HUDEP-2 (cell line): ENCODE results near the gene DYNLRB2.
A peak's percentile ranks its signal among the peaks of the same experiment; 100 is the strongest.

ENCODE experiments used
- DNase-seq, 76 experiments: peaks; one replicate each; lab custom pipeline; 2025; ENCODE audit not compliant: unreplicated experiment in 76 of 76; lab: John Stamatoyannopoulos, UW

Gene DYNLRB2

GRCh38 chr16:80547145-80547544 lies 6.4 kb downstream of the DYNLRB2 start:
- no peak for DNase-seq

DNA sequence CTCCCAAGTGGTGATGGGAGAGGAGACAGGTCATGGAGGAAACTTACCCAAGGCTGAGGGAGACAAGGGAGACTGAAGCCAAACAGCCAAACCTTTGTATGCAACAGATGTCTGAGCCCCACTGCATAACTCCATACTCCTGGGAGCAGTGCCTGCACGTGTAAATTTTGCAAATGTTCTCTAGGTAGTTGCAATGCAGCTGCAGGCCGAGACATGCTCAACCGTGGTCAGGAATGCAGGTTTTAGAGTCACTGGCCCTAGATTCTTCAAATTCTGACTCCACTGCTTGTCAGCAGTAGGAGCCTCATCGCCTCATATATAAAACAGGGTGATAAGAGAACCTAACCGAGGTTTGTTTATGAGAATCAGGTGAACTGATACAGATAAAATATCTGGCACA lies 11.5 kb downstream of the DYNLRB2 start:
- no peak for DNase-seq

DNA sequence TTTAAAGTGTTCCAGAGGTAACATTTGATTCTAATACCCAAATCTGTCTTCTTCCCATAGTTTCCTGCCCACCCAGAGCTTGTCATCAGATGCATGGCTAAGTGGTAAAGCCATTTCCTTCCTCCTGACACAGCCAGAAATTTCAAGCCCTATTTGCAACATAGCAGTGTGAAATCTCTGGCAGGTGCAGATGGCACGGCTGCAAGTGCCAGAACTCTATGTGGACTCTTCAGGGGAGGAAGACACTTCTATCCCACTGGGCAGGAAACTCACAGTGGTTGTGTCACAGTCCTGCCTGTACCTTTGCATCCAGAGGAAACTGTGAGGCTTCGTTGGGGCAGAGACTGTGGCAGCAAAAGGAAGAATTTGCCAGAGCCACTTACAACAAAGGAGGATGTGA lies 13.2 kb downstream of the DYNLRB2 start:
- DNase-seq, result no peak

- DNase-seq, result no peak
Observed at GRCh38 chr16:80556481-80556880, 15.7 kb downstream of the DYNLRB2 start.

DNA sequence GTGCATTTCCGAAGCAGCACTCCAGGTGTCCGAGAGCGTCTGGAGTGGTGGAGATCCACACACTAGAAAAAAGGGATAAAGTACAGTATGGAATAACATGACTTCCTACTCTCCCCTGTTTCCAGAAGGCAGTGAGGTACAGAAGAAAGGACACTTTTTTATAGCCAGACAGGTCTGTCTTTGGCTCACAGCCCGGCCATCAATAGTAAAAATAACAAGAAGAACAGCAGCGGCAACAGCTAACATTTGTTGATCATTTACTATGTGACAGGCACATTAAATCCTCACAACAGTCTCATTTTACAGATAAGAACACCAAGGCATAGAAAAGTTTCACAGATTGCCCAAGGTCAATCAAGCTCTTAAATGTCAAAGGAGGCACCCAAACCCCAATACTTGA lies 16.2 kb downstream of the DYNLRB2 start:
- DNase-seq, result no peak

DNA sequence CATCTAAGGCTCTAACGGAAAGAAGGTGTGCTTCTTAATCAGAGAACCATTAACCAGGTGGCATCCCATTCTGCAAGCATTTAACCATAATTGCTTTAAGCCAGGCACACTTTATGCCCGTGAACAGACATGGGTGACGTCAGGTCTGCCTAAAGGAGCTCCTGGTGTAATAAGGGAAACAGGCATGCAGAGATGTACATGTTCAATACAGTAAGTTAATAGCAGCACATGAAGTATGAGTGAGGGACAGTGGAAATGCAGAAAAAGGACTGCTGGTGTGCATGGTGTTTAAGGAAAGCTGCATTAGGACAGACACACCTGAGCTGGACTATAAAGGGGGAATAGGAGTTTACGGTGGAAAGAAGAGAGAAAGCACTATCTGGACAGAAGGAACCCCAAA lies 18.6 kb downstream of the DYNLRB2 start:
- no peak for DNase-seq

- no peak for DNase-seq
Observed at GRCh38 chr16:80563066-80563465, 22.3 kb downstream of the DYNLRB2 start.

GRCh38 chr16:80564394-80564793 lies 23.6 kb downstream of the DYNLRB2 start:
- DNase-seq, result no peak

GRCh38 chr16:80569440-80570105 lies 28.8 kb downstream of the DYNLRB2 start:
- DNase-seq, result peak in 5 of 76 experiments; percentile 1 to 5 (median 1)

DNA sequence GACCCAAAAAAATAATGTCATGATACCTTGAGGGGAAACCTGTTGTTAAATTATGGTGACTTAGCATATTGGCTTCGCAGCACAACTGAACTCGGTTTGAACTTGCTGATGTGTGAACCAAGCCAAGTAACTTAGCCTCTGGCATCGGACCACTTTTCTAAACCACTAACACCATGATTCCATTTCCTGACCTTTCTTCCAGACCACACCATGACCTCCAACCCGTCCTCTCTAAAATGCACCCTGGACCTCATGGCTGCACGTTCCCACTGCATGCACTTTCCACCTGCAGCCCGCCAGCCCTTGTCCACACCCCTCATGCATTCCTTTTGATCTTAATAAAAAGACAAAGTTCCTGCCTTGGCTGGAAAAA lies 29.3 kb downstream of the DYNLRB2 start:
- DNase-seq, result no peak

DNA sequence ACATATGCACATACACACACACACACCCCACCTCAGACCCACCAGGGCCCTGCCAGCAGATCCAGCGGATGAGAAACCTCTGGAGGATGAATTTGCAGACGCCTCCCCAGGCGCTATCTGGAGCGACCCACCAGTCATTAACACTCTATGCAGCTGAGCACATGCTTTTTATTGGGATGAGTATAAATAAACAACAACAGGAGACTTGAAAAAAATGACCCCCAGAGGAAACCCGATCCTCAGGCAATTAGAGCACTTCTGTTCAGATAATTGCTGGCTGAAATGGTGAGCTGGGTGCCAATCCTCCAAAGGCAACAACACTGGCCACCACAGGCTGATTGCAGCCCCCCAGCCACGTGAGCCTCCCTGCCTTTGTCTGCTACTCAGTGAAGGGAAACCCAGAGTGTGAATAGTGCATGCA lies 32.9 kb downstream of the DYNLRB2 start:
- no peak for DNase-seq

GRCh38 chr16:80576343-80576912 lies 35.6 kb downstream of the DYNLRB2 start:
- DNase-seq, result no peak

DNA sequence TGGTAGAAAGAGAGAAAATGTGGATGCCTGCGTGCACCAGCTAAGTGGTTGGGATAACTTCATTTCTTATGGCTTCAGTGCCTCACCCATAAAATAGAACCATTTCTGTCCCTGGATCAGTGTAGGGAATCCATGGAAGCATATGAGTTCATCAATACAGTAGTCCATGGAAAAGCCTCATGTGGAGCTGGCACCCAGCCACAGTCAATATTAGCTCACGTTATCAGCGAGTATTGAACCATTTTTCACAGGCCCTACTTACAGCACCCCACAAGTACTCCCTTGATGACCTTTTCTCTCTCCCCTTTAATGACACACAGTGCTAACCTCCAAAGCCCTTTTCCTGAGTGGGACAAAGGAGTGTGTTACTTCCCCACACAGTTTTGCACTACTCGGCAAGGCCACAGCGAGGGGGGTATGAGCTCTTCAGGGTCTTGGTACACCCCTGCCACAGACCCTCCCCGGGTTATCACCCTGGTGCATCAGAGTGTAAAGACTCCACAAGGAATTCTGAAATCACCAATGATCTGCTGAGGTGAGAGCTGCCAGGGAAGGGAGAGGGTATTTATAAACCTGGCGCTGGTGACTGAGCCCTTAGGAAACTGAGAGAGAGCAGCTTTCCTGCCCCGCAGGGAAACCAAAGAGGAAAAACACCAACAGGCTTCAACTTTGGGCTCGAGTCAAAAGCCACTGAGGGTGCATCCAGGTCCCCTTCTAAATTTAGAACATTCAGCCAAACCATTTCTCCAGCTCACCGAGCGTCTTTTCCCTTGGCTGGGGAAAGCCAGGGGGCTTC lies 36.9 kb downstream of the DYNLRB2 start:
- no peak for DNase-seq

DNA sequence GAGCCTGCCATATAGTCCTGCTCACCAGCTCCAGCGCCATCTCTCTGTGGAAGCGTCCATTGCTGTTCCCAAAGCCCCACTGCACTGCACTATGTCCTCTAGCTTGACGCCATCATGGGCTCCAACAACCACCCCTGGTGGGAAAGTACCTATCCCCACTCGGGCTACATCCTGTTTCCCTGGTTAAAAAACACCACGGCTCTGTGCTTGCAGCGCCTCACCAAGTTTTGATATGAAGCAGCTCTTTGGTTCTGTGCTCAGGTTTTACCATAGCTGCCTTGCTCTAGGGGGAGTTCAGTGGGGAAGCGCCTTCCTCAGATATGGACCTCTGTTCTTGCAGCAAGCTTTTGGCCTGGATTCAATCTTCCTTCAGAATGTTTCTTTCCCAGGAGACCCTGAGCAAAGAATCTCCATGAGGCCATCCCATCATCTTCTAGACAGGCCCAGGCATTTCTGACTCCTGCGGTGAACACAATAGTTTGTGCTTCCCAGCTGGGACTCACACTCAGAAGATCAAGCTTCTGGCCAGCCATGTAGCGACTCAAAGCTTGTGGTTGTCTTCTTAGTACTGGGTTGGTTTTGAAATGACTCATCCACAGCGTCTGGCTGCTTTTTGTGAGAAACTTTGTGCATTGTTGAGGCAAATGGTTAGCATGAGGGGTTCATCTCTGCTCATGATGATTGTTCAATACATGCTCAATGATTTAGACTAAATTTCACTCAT lies 39.5 kb downstream of the DYNLRB2 start:
- DNase-seq, result no peak

GRCh38 chr16:80583466-80583865 lies 42.7 kb downstream of the DYNLRB2 start:
- no peak for DNase-seq

GRCh38 chr16:80585764-80586163 lies 45.0 kb downstream of the DYNLRB2 start:
- no peak for DNase-seq

DNA sequence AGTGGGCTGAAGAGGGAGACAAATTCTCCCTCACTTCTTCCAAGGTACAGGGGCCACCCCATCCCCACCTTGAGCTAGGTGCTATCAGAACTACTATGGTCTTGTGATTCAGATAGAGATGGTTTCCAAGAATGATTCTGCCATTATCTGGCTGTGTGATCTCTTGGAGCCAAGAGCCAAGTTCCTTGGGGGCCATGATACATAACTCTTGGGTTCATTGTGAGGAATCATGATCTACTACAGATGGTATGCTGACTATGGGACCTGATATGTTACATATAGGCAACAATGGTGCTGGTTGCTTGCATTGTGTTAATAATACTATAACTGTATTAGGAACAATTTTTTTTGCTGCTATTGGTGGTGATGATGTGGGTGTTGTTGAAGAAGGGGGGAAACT lies 45.7 kb downstream of the DYNLRB2 start:
- no peak for DNase-seq

GRCh38 chr16:80587071-80587470 lies 46.3 kb downstream of the DYNLRB2 start:
- no peak for DNase-seq

DNA sequence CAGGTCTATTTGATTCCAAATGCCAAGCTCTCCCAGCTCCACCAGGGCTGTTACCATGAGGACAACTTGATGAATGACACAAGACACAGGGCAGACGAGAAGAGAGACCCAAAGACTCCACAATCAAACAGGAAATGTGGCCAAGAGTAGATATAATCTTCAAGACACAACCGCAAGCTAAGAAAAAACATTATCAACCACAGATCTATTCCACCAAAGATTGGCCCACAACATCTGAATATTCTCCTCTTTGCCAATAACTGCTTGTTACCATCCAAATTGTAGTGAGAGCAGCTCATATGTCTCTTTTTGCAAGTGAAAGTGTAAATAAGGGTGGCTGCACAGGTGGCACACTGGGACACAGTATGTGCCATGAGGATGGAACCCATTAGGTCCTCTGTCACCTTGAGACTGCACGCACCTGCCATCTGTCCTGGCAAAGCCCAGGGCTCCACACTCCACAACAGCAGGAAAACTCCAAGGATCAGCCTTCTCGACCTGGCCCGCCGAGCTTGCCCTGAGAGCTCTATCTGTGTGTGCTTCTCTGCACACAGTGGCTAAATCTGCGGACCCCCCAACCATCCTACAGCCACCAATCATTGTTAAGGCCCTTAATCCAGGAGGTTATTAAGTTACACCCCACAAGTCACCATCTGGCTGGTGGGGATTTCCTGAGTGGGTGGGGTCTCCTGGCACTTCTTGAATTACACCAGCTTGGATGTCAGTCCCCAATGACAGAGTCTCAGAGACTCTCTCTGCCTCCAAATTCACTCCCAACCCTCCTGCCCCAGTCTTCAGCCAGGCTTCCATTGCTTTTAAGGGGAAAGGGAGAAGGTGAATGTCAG lies 50.5 kb downstream of the DYNLRB2 start:
- DNase-seq, result no peak

DNA sequence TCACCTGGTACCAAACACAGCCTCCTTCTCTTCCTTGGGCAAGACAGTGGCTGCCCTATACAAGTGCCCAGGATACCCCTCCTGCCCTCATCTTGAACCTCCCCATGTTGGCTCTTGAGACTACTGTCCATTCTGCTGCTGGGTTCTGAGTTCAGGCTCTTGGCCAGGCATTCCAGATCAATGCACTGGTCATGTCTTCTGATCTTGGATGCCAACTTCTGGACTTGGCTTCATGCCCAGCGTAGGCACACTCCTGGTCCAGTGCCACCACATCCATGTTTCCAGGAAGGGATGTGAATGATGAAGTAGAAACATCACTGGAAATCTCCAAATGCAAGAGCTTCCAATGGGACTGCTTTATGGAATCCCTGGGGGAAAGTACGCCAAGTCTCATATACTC lies 51.5 kb downstream of the DYNLRB2 start:
- no peak for DNase-seq
